Cerebellar cortex (tissue), 1 donor: Measurements from ENCODE around the gene VPS36.
"Not testable (repeated sequence)": the region's sequence is repeated elsewhere in the genome, so short reads cannot be mapped to it uniquely, and the experiment has no call there.

ENCODE experiments used
- DNase-seq: peaks from one replicate; pipeline ENCODE4 v3.0.0-alpha.2; 2015; ENCODE audit warnings: low spot score

VPS36 gene

DNA sequence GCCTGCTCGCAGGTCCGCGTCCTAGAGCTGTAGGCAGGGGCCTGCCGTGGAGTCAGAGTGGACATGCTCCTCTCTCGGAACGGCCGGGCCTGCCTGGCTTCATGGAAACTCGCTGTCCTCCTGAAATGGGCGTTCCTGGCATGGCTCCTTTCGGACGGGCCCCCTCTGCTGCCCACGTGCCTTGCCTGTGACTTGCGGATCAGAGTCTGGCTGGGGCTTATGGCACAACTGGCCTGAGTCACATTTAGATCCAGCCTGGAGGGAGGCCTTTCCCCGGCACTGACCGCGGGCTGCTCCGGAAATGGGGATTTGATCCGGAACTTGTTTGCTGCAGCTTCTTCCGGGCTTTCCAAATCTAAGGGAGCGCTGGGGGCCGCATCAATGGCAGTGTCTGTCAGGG is 72.5 kb downstream of the VPS36 start:
- no peak for DNase-seq

- DNase-seq = no peak
Observed at GRCh38 chr13:52374873-52375411, 75.5 kb downstream of the VPS36 start.

- no peak for DNase-seq
Observed at GRCh38 chr13:52374389-52374788, 76.0 kb downstream of the VPS36 start.

- DNase-seq = not testable (repeated sequence)
Observed at GRCh38 chr13:52373277-52373676, 77.2 kb downstream of the VPS36 start.

DNA sequence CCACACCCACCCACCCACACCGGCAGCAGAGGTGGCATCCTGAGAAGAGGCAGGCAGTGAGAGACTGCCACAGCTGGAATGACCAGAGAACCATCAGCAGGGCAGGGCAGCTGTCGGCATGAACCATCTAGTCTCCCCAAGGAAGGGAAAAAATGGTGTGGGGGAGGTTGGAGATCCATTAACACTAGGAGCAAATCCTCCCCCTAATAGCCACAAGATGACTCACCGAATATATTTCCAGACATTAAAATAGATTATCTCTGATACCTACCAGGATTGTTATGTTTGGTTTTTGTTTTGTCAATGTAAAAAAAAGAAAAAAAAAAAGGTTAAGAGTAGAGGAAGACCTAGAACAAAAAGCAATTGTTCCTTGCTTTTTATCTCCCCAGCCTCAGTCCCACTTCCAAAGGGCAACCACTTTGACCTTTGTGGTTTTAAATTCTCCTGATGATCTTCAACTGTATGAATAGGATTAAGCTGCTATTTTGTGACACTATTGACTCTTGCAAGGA is 78.6 kb downstream of the VPS36 start:
- DNase-seq = no peak

DNA sequence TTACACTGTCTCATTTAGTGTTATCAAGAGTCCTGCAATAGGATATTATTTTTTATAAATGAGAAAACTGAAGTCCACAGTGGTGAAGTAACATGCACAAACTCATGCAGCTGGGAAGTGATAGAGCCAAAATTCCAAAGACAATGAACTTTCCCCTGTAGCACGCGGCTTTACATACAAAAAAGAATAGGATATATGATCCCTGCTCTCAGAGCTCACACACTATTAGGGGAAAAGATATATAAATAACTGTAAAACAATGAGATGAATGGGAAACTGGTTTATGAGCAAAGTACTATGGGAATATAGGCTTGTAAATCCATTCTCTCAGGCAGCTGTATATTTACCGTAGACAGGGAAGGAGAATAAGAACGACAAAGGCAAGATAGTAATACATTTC is 84.1 kb downstream of the VPS36 start:
- no peak for DNase-seq
